GM12874 (cell line): ENCODE data around the gene PDGFA.

Experiments
- TF ChIP-seq, protein P1 (sequence below): IDR thresholded peaks from 2 replicates; pipeline ENCODE4 v1.5.1; 2011; ENCODE audit warnings: low read depth, mild to moderate bottlenecking, control low read depth, low read length, moderate library complexity; ENCODE audit not compliant: insufficient read depth

Gene PDGFA

DNA sequence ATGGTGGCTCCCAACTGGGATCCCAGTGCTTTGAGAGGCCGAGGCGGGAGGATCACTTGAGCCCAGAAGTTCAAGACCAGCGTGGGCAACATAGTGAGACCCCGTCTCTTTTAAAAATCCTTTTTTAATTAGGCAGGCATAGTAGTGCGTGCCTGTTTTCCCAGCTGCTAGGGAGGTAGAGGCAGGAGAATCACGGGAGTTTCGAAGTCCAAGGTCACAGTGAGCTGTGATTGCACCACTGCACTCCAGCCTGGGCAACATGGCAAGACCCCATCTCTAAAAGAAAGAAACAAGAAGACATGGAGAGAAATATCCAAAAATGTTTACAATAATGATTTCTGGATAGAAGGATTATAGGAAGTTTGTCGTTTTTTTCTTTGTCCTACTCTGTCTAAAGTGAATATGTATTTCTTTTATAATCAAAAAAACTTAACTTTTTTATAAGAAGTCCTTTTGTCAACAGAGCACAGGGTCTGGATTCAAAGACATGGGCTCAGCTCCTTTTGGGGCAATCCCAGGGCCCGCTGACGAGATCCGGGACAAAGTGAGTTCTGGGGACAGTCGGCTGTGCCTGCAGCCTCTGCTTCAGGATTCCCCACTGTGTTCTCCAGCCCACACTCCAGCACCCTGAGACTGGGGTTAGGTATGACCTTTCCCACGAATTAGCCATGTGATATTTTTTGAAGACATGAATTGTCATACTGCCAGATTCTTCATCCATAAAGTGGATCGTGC, 45.6 kb downstream of the PDGFA start:
- TF ChIP-seq, protein P1, sequence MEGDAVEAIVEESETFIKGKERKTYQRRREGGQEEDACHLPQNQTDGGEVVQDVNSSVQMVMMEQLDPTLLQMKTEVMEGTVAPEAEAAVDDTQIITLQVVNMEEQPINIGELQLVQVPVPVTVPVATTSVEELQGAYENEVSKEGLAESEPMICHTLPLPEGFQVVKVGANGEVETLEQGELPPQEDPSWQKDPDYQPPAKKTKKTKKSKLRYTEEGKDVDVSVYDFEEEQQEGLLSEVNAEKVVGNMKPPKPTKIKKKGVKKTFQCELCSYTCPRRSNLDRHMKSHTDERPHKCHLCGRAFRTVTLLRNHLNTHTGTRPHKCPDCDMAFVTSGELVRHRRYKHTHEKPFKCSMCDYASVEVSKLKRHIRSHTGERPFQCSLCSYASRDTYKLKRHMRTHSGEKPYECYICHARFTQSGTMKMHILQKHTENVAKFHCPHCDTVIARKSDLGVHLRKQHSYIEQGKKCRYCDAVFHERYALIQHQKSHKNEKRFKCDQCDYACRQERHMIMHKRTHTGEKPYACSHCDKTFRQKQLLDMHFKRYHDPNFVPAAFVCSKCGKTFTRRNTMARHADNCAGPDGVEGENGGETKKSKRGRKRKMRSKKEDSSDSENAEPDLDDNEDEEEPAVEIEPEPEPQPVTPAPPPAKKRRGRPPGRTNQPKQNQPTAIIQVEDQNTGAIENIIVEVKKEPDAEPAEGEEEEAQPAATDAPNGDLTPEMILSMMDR, result no peak

DNA sequence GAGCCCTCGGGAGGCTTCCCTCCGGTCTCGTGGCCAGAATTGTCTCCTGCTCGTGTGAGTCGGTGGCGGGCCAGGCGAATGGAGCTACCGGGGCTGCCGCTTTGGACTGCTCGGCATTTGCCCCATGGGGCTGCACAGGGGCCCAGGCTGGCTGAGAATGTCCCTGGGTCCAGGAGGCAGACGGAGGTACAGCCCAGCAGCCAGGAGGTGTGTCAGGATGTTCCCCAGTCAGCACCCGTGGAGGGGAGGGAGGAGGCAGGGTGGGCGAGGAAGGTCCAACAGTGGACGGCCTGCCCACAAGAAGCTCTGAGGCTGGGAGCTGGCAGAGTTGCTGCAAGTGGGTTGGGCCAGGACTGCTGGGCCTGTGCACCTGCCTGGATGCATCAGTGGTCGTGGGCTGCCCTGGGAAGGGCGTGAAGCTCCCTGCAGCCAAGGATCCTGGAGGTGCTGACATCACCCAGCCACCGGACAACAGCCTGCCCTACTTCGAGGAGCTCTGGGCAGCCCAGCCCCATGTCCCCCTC, 46.4 kb downstream of the PDGFA start:
- TF ChIP-seq, protein P1, result no peak

DNA sequence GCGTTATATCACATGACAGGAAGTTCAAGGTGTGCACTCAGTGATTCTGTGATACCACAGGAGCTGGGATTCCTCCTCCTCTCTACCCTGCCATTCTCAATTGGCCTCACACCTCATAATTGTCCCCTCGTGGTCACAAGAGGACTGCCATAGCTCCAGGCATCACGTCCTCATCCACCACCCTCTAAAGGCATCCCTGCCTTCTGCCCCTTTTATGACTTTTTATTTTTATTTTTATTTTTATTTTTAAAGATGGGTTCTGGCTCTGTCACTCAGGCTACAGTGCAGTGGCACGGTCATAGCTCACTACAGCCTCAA, 47.0 kb downstream of the PDGFA start:
- TF ChIP-seq, protein P1, result no peak

DNA sequence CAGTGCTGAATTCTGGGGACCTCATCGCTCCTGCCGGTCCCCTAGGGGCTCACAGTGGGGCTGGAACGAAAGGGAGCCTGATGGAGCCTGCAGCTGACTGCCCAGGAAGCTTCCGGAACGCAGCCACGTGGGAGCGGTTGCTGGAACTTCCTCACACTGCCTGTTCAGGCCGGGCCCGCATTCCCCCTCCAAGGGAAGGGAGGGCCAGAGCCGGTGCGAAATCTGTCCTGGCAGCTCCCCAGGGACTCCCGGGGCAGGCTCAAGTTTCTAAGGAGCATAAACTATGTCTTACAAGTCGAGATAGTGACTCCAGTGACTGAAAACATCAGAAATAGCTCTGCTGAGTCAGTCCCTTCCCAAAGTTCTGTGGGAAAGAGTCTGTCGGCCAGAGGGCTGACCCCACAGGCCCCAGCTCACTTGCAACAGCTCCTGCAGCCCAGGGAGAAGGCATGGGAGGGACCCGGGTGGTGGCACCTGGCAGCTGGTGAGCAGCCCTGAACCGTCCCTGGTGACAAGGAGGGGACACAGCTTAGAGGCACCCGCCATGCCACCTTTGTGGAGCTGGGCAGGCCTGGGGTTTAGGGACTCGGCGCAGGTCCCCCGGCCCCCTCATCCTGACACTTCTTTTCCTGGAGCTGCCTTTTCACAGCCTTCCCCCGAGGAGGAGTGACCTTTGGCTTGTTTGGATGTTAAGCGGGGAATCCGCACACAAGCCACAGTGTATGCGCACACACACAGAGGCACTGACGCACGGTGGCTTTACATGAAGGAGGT, 47.6 kb downstream of the PDGFA start:
- TF ChIP-seq, protein P1, result no peak

DNA sequence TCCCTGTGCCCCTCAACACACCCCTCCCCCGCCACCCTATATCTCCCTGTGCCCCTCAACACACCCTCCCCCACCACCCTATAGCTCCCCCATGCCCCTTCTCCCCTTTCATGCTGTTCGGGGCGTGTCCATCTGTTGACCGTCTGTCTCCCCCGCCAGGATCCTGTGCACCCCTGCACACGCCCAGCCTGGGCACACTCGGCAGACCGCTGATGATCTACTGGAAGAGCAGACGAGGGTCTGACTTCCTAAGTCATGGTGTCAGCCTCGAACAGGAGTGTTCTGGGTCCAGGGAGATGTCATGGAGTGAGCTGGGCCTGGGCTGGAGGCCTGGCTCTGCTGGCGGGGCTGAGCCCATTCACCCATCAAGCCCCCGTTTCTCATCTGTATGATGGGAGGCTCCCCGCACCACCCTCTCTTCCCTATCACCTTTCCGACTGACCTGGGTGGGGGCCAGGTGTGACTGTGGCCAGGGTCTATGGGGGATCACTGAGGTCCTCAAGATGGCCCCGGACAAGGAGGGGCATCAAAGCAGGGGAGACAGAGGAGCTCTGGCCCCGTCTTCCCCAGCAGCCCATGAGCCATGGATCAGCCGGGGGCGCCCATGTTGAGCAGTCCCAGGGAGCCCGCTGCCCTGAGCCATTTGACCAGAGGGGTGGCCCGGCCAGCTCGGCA, 48.3 kb downstream of the PDGFA start:
- TF ChIP-seq, protein P1, result no peak

DNA sequence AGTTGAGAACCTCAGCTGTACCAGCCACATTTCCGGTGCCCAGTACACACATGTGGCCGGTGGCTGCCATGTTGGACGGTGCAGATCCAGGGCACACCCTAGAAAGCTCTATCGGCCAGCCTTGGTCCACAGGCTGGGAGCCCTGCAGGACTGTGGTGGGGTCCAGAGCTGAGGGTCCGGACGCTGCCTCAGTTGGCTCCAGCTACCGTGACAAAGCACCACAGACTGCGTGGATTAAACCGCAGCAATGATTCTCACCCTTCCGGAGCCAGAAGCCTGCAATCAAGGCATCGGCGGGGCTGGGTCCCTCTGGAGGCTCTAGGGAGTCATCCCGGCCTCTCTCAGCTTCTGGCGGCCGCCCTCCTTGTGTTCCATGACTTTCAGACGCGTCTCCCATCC, 50.1 kb downstream of the PDGFA start:
- TF ChIP-seq, protein P1, result no peak
